K562 (cell line): ENCODE data around the gene NFATC2. TPM values are rescaled to one million over a fixed set of nuclear protein-coding genes. Genes with fewer than 3 reads are reported as not detected.

Experiments used
- ATAC-seq: fragments of 200-7000 bp; cut with Tn5 transposase; 3 replicates; pipeline ENCODE4 v1.9.1; 2020; ENCODE audit warnings: moderate library complexity
- BruUV-seq: library from RNA; stranded (reverse); fragments of 400-500 nt; replicated peaks from 2 replicates; lab custom pipeline; 2021; lab: Mats Ljungman, UMichigan
- CTCF ChIA-PET: fragments of 300-600 bp; formaldehyde crosslinking; extraction: SDS; loops from one replicate; lab custom pipeline; 2021; ENCODE audit warnings: low intra/inter-chr PET ratio; lab: Yijun Ruan, JAX
- POLR2A ChIA-PET: fragments of 300-600, 350-650 bp; sonication (Branson Sonifier 250); formaldehyde crosslinking; extraction: SDS; loops from one replicate; lab custom pipeline; 2021; ENCODE audit warnings: antibody characterized with exemption, inconsistent platforms; lab: Yijun Ruan, JAX
- DNase-seq, 4 experiments: peaks; one replicate each; pipeline versions ENCODE4 v3.0.0 to v3.0.0-alpha.2; 2011 to 2018; ENCODE audit warnings: low spot score in 3 of 4, mixed read lengths in 3 of 4; ENCODE audit errors: extremely low read depth in 1 of 4
- FAIRE-seq: peaks from 2 replicates; lab custom pipeline; 2011; peaks lifted over from hg19 to GRCh38; lab: Jason Lieb, UNC
- H2AFZ ChIP-seq: 2 replicates; pipeline ENCODE4 v1.6.0; 2011; ENCODE audit warnings: low read depth, low read length, control low read depth, inconsistent platforms
- H3K27ac ChIP-seq: fragments of 200-600 bp; 3 replicates; pipeline ENCODE4 v1.8.0; 2011; ENCODE audit warnings: low read depth, mild to moderate bottlenecking, control low read depth, inconsistent platforms, low read length, moderate library complexity, mixed read lengths; ENCODE audit errors: extremely low read depth
- H3K27me3 ChIP-seq, 2 experiments: fragments of 300-600 bp in 1 of 2; 2 replicates in 1 of 2; 3 replicates in 1 of 2; pipeline versions ENCODE4 v1.6.0 to v1.8.0; 2011; ENCODE audit warnings: inconsistent platforms in 2 of 2, low read length in 2 of 2, mild to moderate bottlenecking in 1 of 2, mixed read lengths in 1 of 2, moderate library complexity in 1 of 2; ENCODE audit not compliant: control insufficient read depth in 2 of 2, insufficient read depth in 2 of 2
- H3K36me3 ChIP-seq: fragments of 300-600 bp; 3 replicates; pipeline ENCODE4 v1.8.0; 2011; ENCODE audit warnings: mild to moderate bottlenecking, low read length, inconsistent platforms; ENCODE audit not compliant: control insufficient read depth, insufficient read depth
- H3K4me1 ChIP-seq, 2 experiments: fragments of 200-600 bp in 1 of 2; replicated peaks in 1 of 2; 2 replicates in 1 of 2; 3 replicates in 1 of 2; pipeline versions ENCODE4 v1.5.1 to v1.8.0; 2011; ENCODE audit warnings: inconsistent platforms in 2 of 2, low read length in 2 of 2, mild to moderate bottlenecking in 1 of 2, mixed read lengths in 1 of 2, moderate library complexity in 1 of 2; ENCODE audit not compliant: control insufficient read depth in 2 of 2, insufficient read depth in 2 of 2
- H3K4me2 ChIP-seq: 2 replicates; pipeline ENCODE4 v1.6.1; 2011; ENCODE audit warnings: low read length, control low read depth, inconsistent platforms, mixed read lengths; ENCODE audit not compliant: insufficient read depth
- H3K4me3 ChIP-seq: fragments of 200-600 bp; sonication (generic), shearing (Covaris generic); 2 replicates; pipeline ENCODE4 v1.5.1; 2016; ENCODE audit warnings: control low read depth, inconsistent platforms
- H3K79me2 ChIP-seq: fragments of 200-600 bp; 3 replicates; pipeline ENCODE4 v1.8.0; 2011; ENCODE audit warnings: low read length, inconsistent platforms; ENCODE audit not compliant: control insufficient read depth, insufficient read depth
- H3K9ac ChIP-seq, 2 experiments: 2 replicates each; pipeline versions ENCODE4 v1.6.0 to v1.6.1; 2011; ENCODE audit warnings: low read depth in 2 of 2, low read length in 2 of 2, control low read depth in 1 of 2, inconsistent platforms in 1 of 2, mild to moderate bottlenecking in 1 of 2, mixed read lengths in 1 of 2; ENCODE audit not compliant: insufficient read depth in 1 of 2
- H3K9me1 ChIP-seq: one replicate; pipeline ENCODE4 v1.6.0; 2011; ENCODE audit warnings: inconsistent platforms, mild to moderate bottlenecking, low read length, moderate library complexity; ENCODE audit not compliant: control insufficient read depth, insufficient read depth
- H3K9me3 ChIP-seq: replicated peaks from 2 replicates; pipeline ENCODE4 v1.5.1; 2011; ENCODE audit warnings: low read depth, low read length, inconsistent platforms; ENCODE audit not compliant: control insufficient read depth, insufficient read depth
- H4K20me1 ChIP-seq: replicated peaks from 2 replicates; pipeline ENCODE4 v1.6.1; 2011; ENCODE audit warnings: low read length, inconsistent platforms, mixed read lengths; ENCODE audit not compliant: control insufficient read depth, insufficient read depth
- BCOR ChIP-seq: fragments of 450-650 bp; IDR thresholded peaks from 2 replicates; pipeline ENCODE4 v1.6.1; 2016
- DMBX1 ChIP-seq: fragments of 250-450 bp; sonication (Bioruptor Pico); IDR thresholded peaks from 2 replicates; pipeline ENCODE4 v1.8.0; 2022; ENCODE audit warnings: inconsistent platforms, mild to moderate bottlenecking, moderate library complexity, borderline replicate concordance
- DPF2 ChIP-seq: fragments of 450-650 bp; IDR thresholded peaks from 2 replicates; pipeline ENCODE4 v1.6.1; 2016
- E2F1 ChIP-seq: sonication (generic); formaldehyde crosslinking; IDR thresholded peaks from 2 replicates; pipeline ENCODE4 v1.8.1; 2023; ENCODE audit warnings: mild to moderate bottlenecking, missing genetic modification reagents, moderate library complexity
- GTF2E2 ChIP-seq: fragments of 200-800 bp; sonication (Bioruptor generic); IDR thresholded peaks from 2 replicates; pipeline ENCODE4 v1.6.1; 2016; ENCODE audit warnings: missing genetic modification characterization, missing compliant biosample characterization
- HOMEZ ChIP-seq: fragments of 250-450 bp; sonication (Bioruptor Pico); IDR thresholded peaks from 2 replicates; pipeline ENCODE4 v1.4.0; 2020; ENCODE audit warnings: mild to moderate bottlenecking, moderate library complexity
- KAT8 ChIP-seq: fragments of 450-650 bp; IDR thresholded peaks from 2 replicates; pipeline ENCODE4 v1.6.1; 2016; ENCODE audit warnings: low read depth, mild to moderate bottlenecking
- KDM5B ChIP-seq: fragments of 200-600 bp; sonication (generic); IDR thresholded peaks from 2 replicates; pipeline ENCODE4 v1.6.1; 2012; ENCODE audit warnings: low read depth, mild to moderate bottlenecking, moderate library complexity, low read length, control low read depth, inconsistent platforms; ENCODE audit not compliant: insufficient replicate concordance
- MNT ChIP-seq, 2 experiments: fragments of 450-650 bp; conservative IDR thresholded peaks; 2 replicates each; pipeline ENCODE4 v1.6.1; 2017; ENCODE audit warnings: mild to moderate bottlenecking in 2 of 2, moderate library complexity in 2 of 2
- MTA2 ChIP-seq: fragments of 450-650 bp; IDR thresholded peaks from 2 replicates; pipeline ENCODE4 v1.6.1; 2016; ENCODE audit warnings: low read depth
- RFX1 ChIP-seq: fragments of 450-650 bp; IDR thresholded peaks from 2 replicates; pipeline ENCODE4 v1.6.1; 2016; ENCODE audit warnings: mild to moderate bottlenecking, moderate library complexity
- TCF7L2 ChIP-seq: fragments of 150-350 bp; IDR thresholded peaks from 2 replicates; pipeline ENCODE4 v1.6.1; 2016; ENCODE audit warnings: low read depth, mild to moderate bottlenecking, low read length, moderate library complexity
- ZNF398 ChIP-seq: fragments of 250-450 bp; sonication (Bioruptor Pico); IDR thresholded peaks from 2 replicates; pipeline ENCODE4 v1.8.0; 2021; ENCODE audit warnings: moderate library complexity, mild to moderate bottlenecking, inconsistent platforms
- ZNF41 ChIP-seq: fragments of 250-450 bp; sonication (Bioruptor Pico); conservative IDR thresholded peaks from 2 replicates; pipeline ENCODE4 v1.4.0; 2020; ENCODE audit warnings: mild to moderate bottlenecking
- ZNF707 ChIP-seq: fragments of 250-450 bp; sonication (Bioruptor Pico); conservative IDR thresholded peaks from 2 replicates; pipeline ENCODE4 v1.8.0; 2022; ENCODE audit warnings: inconsistent platforms, mild to moderate bottlenecking, moderate library complexity
- WGBS: fragments of 100-300 bp; shearing (Covaris generic); methylation state at CpG from one replicate; pipeline ENCODE4 v1.1.6; 2016; ENCODE audit warnings: low coverage, mixed read lengths; ENCODE audit not compliant: insufficient coverage; ENCODE audit errors: missing lambda C conversion rate; 5-methylcytosine and 5-hydroxymethylcytosine counted together
- in situ Hi-C: fragments of 300-500 bp; cut with MboI; formaldehyde crosslinking; loops from 4 replicates; pipeline ENCODE4 v1.15.0; 2018; ENCODE audit warnings: inconsistent platforms, mixed read lengths
- intact Hi-C: fragments of 100-400 bp; cut with micrococcal nuclease; formaldehyde crosslinking; loops from 2 replicates; pipeline ENCODE4 v1.14.2; 2022
- polyA plus RNA-seq, 8 experiments: library from polyadenylated mRNA; depleted of rRNA in 4 of 8; stranded (reverse) in 5 of 8; unstranded in 3 of 8; fragments of >200 nt; fragmentation: Nextera tagmentation in 2 of 8; fragmentation: Illumina TruSeq in 1 of 8; extraction: Ambion mirVana in 2 of 8; extraction: Trizol in 1 of 8; gene quantifications; 2 replicates each; pipeline versions ENCODE4 v1.2.1 to v1.2.3, GENCODE V29; 2011 to 2014; ENCODE audit warnings: inconsistent platforms in 1 of 8, missing spikeins in 1 of 8
- total RNA-seq, 7 experiments: library from RNA; depleted of rRNA in 6 of 7; stranded (reverse); fragments of >200 nt in 6 of 7; fragmentation: Illumina TruSeq in 2 of 7; extraction: Trizol in 2 of 7; gene quantifications; 2 replicates each; pipeline versions ENCODE4 v1.2.1 to v1.2.3, GENCODE V29; 2011 to 2021; ENCODE audit warnings: low replicate concordance in 1 of 7

Gene NFATC2
- total and polyA plus RNA-seq, 9 of the 15 experiments (the other 6 are each of a cell fraction or from before 2014, with no cell fraction given) = 1.9 to 11.2 (median 3.0) TPM

- BruUV-seq = no TSS peak
- DNase-seq (peak in 2 of 4 experiments; percentile 29 to 43), FAIRE-seq (no peak), ATAC-seq (peak; percentile 18)
- H4K20me1 ChIP-seq = no peaks in the 10 kb centered on the region
- H3K27me3 ChIP-seq = no peaks in the 10 kb centered on the region
- peak overlapping the region; percentile 80; the same call in 1 of the 2 replicates for H3K4me2 ChIP-seq
- H3K79me2 ChIP-seq = no peaks in the 10 kb centered on the region
- H3K9ac ChIP-seq = no peak overlapping the region
- POLR2A ChIA-PET = interaction anchor here (1.0 to 1.5 kb wide), 3 partner anchors 211 to 337 kb away, joined by 3 to 5 read pairs (median 4); no protein-coding TSS in a partner anchor
- CTCF ChIA-PET = no interaction called here
- H3K4me3 ChIP-seq = no peak overlapping the region
- H3K9me1 ChIP-seq = no peaks in the 10 kb centered on the region
- H3K4me1 ChIP-seq = peaks cover 28 to 45% of the 10 kb centered on the region in 2 experiments
- H3K36me3 ChIP-seq = no peaks in the 10 kb centered on the region
- intact Hi-C loops = no loop called here
- WGBS = 50% methylated on average over 12 of the region's 13 CpGs
- in situ Hi-C loops = no loop called here
- H3K9me3 ChIP-seq = no peaks in the 10 kb centered on the region
- H3K27ac ChIP-seq = no peak overlapping the region
- H2AFZ ChIP-seq = peak overlapping the region; percentile 25; the same call in 1 of the 2 replicates
- no peak for TF ChIP-seq E2F1 (CRISPR knock-in tag)
- TF ChIP-seq ZNF707 (CRISPR knock-in tag) = no peak
- peak; percentile 7; the same call in 1 of the 2 replicates for TF ChIP-seq RFX1
- no peak for TF ChIP-seq DMBX1
- TF ChIP-seq KAT8 = no peak
- TF ChIP-seq GTF2E2 (tag) = no peak
- TF ChIP-seq ZNF41 (CRISPR knock-in tag) = no peak
- no peak for TF ChIP-seq KDM5B
- no peak for TF ChIP-seq MNT (conservative IDR thresholded peaks at IDR 0.05)
- no peak for TF ChIP-seq MTA2
- no peak for TF ChIP-seq ZNF398 (CRISPR knock-in tag)
- no peak for TF ChIP-seq BCOR
- no peak for TF ChIP-seq TCF7L2
- 0 out of 2 replicates have a peak, but pooled peaks have one; percentile 14 for TF ChIP-seq DPF2
- TF ChIP-seq HOMEZ (CRISPR knock-in tag) = no peak
Observed at GRCh38 chr20:51380401-51381385, 161.8 kb downstream of the NFATC2 start.
